CD4-positive, alpha-beta T cell treated with Interleukin-6 for 4 hours (primary cell): ENCODE results near the gene RAB6B.

Source experiments
- DNase-seq: peaks from one replicate; pipeline ENCODE4 v3.0.0-alpha.2; 2020; ENCODE audit warnings: mixed read lengths

The RAB6B gene

GRCh38 chr3:133854264-133855001 lies 41.2 kb downstream of the RAB6B start:
- DNase-seq = no peak

GRCh38 chr3:133853925-133854227 lies 41.8 kb downstream of the RAB6B start:
- no peak for DNase-seq

GRCh38 chr3:133853063-133853924 lies 42.4 kb downstream of the RAB6B start:
- no peak for DNase-seq

GRCh38 chr3:133851931-133852330 lies 43.8 kb downstream of the RAB6B start:
- no peak for DNase-seq

- DNase-seq = no peak
Measured at GRCh38 chr3:133851266-133851906, 44.3 kb downstream of the RAB6B start.

- DNase-seq = no peak
Measured at GRCh38 chr3:133850034-133850433, 45.6 kb downstream of the RAB6B start.

GRCh38 chr3:133849346-133849745 lies 46.3 kb downstream of the RAB6B start:
- no peak for DNase-seq

- no peak for DNase-seq
Measured at GRCh38 chr3:133845127-133845526, 50.6 kb downstream of the RAB6B start.

GRCh38 chr3:133843634-133844033 lies 52.0 kb downstream of the RAB6B start:
- DNase-seq = no peak

GRCh38 chr3:133842158-133842557 lies 53.5 kb downstream of the RAB6B start:
- DNase-seq = no peak

- no peak for DNase-seq
Measured at GRCh38 chr3:133841196-133841595, 54.5 kb downstream of the RAB6B start.

GRCh38 chr3:133840767-133841166 lies 54.9 kb downstream of the RAB6B start:
- DNase-seq = no peak

- no peak for DNase-seq
Measured at GRCh38 chr3:133840055-133840737, 55.5 kb downstream of the RAB6B start.

GRCh38 chr3:133838916-133839800 lies 56.5 kb downstream of the RAB6B start:
- no peak for DNase-seq

- no peak for DNase-seq
Measured at GRCh38 chr3:133838296-133838789, 57.3 kb downstream of the RAB6B start.

- DNase-seq = no peak
Measured at GRCh38 chr3:133837487-133838295, 58.0 kb downstream of the RAB6B start.

- DNase-seq = no peak
Measured at GRCh38 chr3:133836497-133837158, 59.1 kb downstream of the RAB6B start.

- no peak for DNase-seq
Measured at GRCh38 chr3:133835961-133836360, 59.7 kb downstream of the RAB6B start.

GRCh38 chr3:133835418-133835743 lies 60.3 kb downstream of the RAB6B start:
- DNase-seq = no peak

- no peak for DNase-seq
Measured at GRCh38 chr3:133834621-133835417, 60.9 kb downstream of the RAB6B start.
